NT2/D1 (cell line): ENCODE results near the gene YAF2.

Experiments used
- SUZ12 ChIP-seq: IDR thresholded peaks from 2 replicates; pipeline ENCODE4 v1.6.1; 2011; ENCODE audit not compliant: insufficient read length, insufficient read depth; ENCODE audit errors: extremely low read depth
- YY1 ChIP-seq: IDR thresholded peaks from 2 replicates; pipeline ENCODE4 v1.6.1; 2011; ENCODE audit not compliant: insufficient read length, insufficient read depth

- TF ChIP-seq YY1 (no peak), SUZ12 (no peak)
Observed at GRCh38 chr12:42145197-42145549, 92.9 kb downstream of the YAF2 start.
